ENCODE measurements around the gene GMFB.
"Not testable (repeated sequence)": the region's sequence is repeated elsewhere in the genome, so short reads cannot be mapped to it uniquely, and the experiment has no call there.

The GMFB gene

GRCh38 chr14:54455363-54455762 lies 33.4 kb downstream of the GMFB start:
- peaks cover 5% of the 10 kb centered on the region for H3K36me3 Mint-ChIP-seq
- H3K9me3 Mint-ChIP-seq, result peaks cover 17% of the 10 kb centered on the region
- ATAC-seq, result no peak
- no peak overlapping the region for H3K4me3 Mint-ChIP-seq
- peaks cover 10% of the 10 kb centered on the region for H3K4me1 Mint-ChIP-seq
- H3K27ac Mint-ChIP-seq, result no peak overlapping the region
- no peaks in the 10 kb centered on the region for H3K27me3 Mint-ChIP-seq

DNA sequence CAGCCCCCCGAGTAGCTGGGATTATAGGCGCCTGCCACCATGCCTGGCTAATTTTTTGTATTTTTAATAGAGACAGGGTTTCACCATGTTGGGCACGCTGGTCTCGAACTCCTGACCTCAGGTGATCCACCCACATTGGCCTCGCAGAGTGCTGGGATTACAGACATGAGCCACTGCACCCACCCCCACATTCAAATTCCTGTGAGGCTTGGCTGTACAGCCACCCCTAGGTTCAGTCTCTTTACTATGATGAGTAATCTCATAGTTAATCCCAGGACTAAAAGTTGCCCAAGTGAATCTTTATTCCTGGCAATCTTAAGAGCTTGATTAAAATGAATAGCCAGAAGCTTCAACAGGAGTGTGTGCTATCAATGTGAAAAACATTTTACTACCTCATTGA lies 34.8 kb downstream of the GMFB start:
- H3K27me3 Mint-ChIP-seq, H3K9me3 Mint-ChIP-seq, ATAC-seq, H3K4me3 Mint-ChIP-seq, H3K36me3 Mint-ChIP-seq, H3K27ac Mint-ChIP-seq: not testable (repeated sequence)
- peaks cover 11% of the 10 kb centered on the region for H3K4me1 Mint-ChIP-seq

- H3K27ac Mint-ChIP-seq, result no peak overlapping the region
- H3K36me3 Mint-ChIP-seq, result no peaks in the 10 kb centered on the region
- peaks cover 11% of the 10 kb centered on the region for H3K4me1 Mint-ChIP-seq
- H3K9me3 Mint-ChIP-seq, result peaks cover under 1% of the 10 kb centered on the region
- no peak overlapping the region for H3K4me3 Mint-ChIP-seq
- no peaks in the 10 kb centered on the region for H3K27me3 Mint-ChIP-seq
- no peak for ATAC-seq
Observed at GRCh38 chr14:54453252-54453651, 35.5 kb downstream of the GMFB start.

GRCh38 chr14:54451961-54452360 lies 36.8 kb downstream of the GMFB start:
- no peak overlapping the region for H3K27ac Mint-ChIP-seq
- H3K36me3 Mint-ChIP-seq, result no peaks in the 10 kb centered on the region
- no peaks in the 10 kb centered on the region for H3K9me3 Mint-ChIP-seq
- ATAC-seq, result no peak
- H3K27me3 Mint-ChIP-seq, result no peaks in the 10 kb centered on the region
- H3K4me3 Mint-ChIP-seq, result no peak overlapping the region
- H3K4me1 Mint-ChIP-seq, result peaks cover 11% of the 10 kb centered on the region

- Mint-ChIP-seq H3K27ac (peak overlapping the region; percentile 65), H3K27me3 (no peaks in the 10 kb centered on the region), H3K4me3 (no peak overlapping the region), H3K9me3 (no peaks in the 10 kb centered on the region), H3K4me1 (peaks cover 11% of the 10 kb centered on the region), H3K36me3 (no peaks in the 10 kb centered on the region)
- ATAC-seq, result no peak
Observed at GRCh38 chr14:54451121-54451601, 37.6 kb downstream of the GMFB start.

DNA sequence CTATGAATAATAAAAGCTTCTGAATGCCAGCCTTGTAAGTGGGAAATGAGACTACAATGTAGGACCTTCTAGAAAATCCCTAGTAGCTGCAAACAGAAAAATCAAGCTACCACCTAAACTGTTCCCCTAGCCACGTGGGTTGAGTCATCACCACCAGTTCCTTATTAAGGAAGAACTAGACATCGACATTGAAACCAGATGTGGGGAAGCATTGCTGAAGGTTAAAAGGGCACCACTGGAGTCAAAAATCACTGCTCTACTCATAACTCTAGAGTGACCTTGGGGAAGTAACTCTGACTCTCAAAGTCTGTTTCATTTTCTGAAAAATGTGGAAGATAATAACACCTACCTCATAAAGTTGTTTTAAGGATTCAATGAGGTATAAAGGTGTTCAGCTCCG lies 38.2 kb downstream of the GMFB start:
- Mint-ChIP-seq H3K27ac (peak overlapping the region; percentile 65), H3K4me1 (peaks cover 11% of the 10 kb centered on the region), H3K27me3 (no peaks in the 10 kb centered on the region), H3K4me3 (no peak overlapping the region), H3K36me3 (no peaks in the 10 kb centered on the region), H3K9me3 (no peaks in the 10 kb centered on the region)
- peak; percentile 94 for ATAC-seq

GRCh38 chr14:54447231-54447692 lies 41.5 kb downstream of the GMFB start:
- no peak overlapping the region for H3K4me3 Mint-ChIP-seq
- peaks cover 11% of the 10 kb centered on the region for H3K4me1 Mint-ChIP-seq
- ATAC-seq, result no peak
- H3K9me3 Mint-ChIP-seq, result no peaks in the 10 kb centered on the region
- H3K27me3 Mint-ChIP-seq, result no peaks in the 10 kb centered on the region
- H3K27ac Mint-ChIP-seq, result no peak overlapping the region
- no peaks in the 10 kb centered on the region for H3K36me3 Mint-ChIP-seq

DNA sequence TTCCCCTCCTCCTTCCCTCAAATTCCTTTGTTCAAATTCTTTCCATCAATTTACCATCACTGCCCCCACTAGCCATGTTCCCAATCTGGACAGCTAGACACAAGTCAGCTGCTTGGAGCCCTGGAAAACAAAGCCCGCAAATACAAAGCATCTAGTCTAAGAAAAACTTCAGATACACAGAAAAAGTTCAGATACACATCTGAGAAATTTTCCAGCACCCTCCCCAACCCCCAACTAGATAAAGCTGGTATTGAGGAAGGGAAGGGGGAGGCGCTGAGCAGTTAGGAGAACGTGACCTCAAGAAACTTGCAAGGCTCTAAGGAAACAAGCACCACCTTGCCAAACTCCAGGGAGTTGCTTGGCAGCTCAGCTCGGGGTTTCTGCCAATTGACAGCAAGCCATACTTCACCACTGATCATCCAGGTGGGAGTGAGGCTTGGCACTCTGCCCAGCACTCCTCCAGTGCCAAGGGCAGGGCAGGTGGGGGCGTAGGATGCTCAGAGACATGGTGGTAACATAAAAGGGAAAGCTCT lies 42.6 kb downstream of the GMFB start:
- no peaks in the 10 kb centered on the region for H3K9me3 Mint-ChIP-seq
- peaks cover 18% of the 10 kb centered on the region for H3K4me1 Mint-ChIP-seq

GRCh38 chr14:54444681-54445080 lies 44.1 kb downstream of the GMFB start:
- H3K27me3 Mint-ChIP-seq, result no peaks in the 10 kb centered on the region
- ATAC-seq, result no peak
- peaks cover under 1% of the 10 kb centered on the region for H3K36me3 Mint-ChIP-seq
- H3K27ac Mint-ChIP-seq, result no peak overlapping the region
- peaks cover 19% of the 10 kb centered on the region for H3K4me1 Mint-ChIP-seq
- no peaks in the 10 kb centered on the region for H3K9me3 Mint-ChIP-seq
- H3K4me3 Mint-ChIP-seq, result no peak overlapping the region

More for the DNA sequence above, 42.6 kb downstream of the GMFB start:
- Mint-ChIP-seq H3K4me3 (no peak overlapping the region), H3K27me3 (no peaks in the 10 kb centered on the region), H3K36me3 (no peaks in the 10 kb centered on the region), H3K27ac (no peak overlapping the region)
- ATAC-seq, result no peak

DNA sequence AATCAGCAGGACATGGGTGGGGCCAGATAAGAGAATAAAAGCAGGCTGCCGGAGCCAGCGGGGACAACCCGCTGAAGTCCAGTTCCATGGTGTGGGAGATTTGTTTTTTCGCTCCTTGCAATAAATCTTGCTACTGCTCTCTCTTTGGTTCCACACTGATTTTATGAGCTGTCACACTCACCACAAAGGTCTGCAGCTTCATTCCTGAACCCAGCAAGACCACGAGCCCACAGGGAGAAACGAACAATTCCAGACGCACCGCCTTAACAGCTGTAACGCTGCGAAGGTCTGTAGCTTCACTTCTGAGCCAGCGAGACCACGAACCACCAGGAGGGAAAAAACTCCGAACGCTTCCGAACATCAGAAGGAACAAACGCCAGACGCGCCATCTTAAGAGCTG lies 44.8 kb downstream of the GMFB start:
- H3K36me3 Mint-ChIP-seq, result peaks cover 3% of the 10 kb centered on the region
- no peaks in the 10 kb centered on the region for H3K27me3 Mint-ChIP-seq
- H3K27ac Mint-ChIP-seq, result no peak overlapping the region
- ATAC-seq, result no peak
- H3K4me1 Mint-ChIP-seq, result peaks cover 26% of the 10 kb centered on the region
- H3K9me3 Mint-ChIP-seq, result no peaks in the 10 kb centered on the region
- no peak overlapping the region for H3K4me3 Mint-ChIP-seq

GRCh38 chr14:54442961-54443360 lies 45.8 kb downstream of the GMFB start:
- not testable (repeated sequence) for H3K4me3 Mint-ChIP-seq, ATAC-seq, H3K9me3 Mint-ChIP-seq, H3K36me3 Mint-ChIP-seq, H3K27me3 Mint-ChIP-seq, H3K27ac Mint-ChIP-seq
- peaks cover 34% of the 10 kb centered on the region for H3K4me1 Mint-ChIP-seq

GRCh38 chr14:54440873-54441868 lies 47.6 kb downstream of the GMFB start, which contains the start of gene CNIH1:
CNIH1 (minus strand) TSS chr14:54441374; CDS start chr14:54441327, 47 bp downstream.
- peak; percentile 98 for ATAC-seq
- H3K9me3 Mint-ChIP-seq, result no peaks in the 10 kb centered on the region
- peaks cover 51% of the 10 kb centered on the region for H3K4me1 Mint-ChIP-seq

DNA sequence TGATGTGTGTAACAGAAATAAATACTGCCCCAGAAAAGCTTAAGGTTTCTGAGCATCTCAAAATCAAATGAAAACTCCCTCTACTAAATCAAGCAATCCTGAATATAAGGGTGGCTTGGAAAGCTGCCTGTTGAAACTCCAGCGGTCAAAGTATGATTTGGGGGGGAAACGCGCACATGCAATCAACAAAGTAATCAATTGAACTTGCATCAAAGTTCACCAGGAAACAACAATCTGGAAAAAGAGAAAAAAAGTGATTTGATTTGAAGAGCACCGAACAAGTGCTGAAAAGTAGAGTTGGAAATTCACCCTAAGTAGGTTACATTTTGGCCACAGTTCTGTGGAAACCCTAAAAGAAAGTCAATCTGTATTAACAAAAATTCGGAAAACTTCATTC lies 48.3 kb downstream of the GMFB start:
- no peak for ATAC-seq
- Mint-ChIP-seq H3K4me3 (peak overlapping the region; percentile 85), H3K36me3 (peaks cover 10% of the 10 kb centered on the region), H3K27ac (peak overlapping the region; percentile 84), H3K4me1 (peaks cover 58% of the 10 kb centered on the region), H3K27me3 (no peaks in the 10 kb centered on the region), H3K9me3 (no peaks in the 10 kb centered on the region)

More at GRCh38 chr14:54440873-54441868, 47.6 kb downstream of the GMFB start, which contains the start of gene CNIH1:
- Mint-ChIP-seq H3K27ac (peak within 1 kb of the TSS; percentile 84), H3K27me3 (no peaks in the 10 kb centered on the region), H3K36me3 (peaks cover 3% of the 10 kb centered on the region), H3K4me3 (peak within 1 kb of the TSS; percentile 85)

DNA sequence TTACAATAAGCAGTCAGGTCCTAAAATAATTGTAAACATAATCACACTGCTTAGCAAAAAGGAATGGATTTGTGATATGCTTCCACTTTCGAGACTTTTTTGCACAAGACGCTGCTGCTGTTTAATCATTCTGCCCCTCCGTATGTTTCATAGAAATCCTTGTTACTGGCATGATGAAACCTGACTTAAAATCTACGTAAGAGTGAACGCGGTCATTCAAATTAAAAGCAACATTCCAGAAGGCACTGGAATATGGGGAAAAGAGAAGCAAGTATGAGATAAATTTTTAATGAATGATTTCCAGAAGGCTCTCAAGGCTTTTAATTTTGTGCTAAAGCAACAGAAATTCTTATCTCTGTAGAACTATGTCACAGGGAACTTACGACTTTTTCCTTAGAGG lies 48.7 kb downstream of the GMFB start:
- peak overlapping the region; percentile 85 for H3K4me3 Mint-ChIP-seq
- peaks cover 62% of the 10 kb centered on the region for H3K4me1 Mint-ChIP-seq
- no peaks in the 10 kb centered on the region for H3K27me3 Mint-ChIP-seq
- ATAC-seq, result no peak
- peaks cover 15% of the 10 kb centered on the region for H3K36me3 Mint-ChIP-seq
- no peaks in the 10 kb centered on the region for H3K9me3 Mint-ChIP-seq
- peak overlapping the region; percentile 84 for H3K27ac Mint-ChIP-seq

GRCh38 chr14:54438703-54439102 lies 50.1 kb downstream of the GMFB start:
- ATAC-seq, result no peak
- H3K9me3 Mint-ChIP-seq, result no peaks in the 10 kb centered on the region

More at GRCh38 chr14:54438703-54439102, 50.1 kb downstream of the GMFB start:
- H3K36me3 Mint-ChIP-seq, result peaks cover 26% of the 10 kb centered on the region
- no peak overlapping the region for H3K4me3 Mint-ChIP-seq
- peaks cover 74% of the 10 kb centered on the region for H3K4me1 Mint-ChIP-seq
- H3K27me3 Mint-ChIP-seq, result no peaks in the 10 kb centered on the region
- no peak overlapping the region for H3K27ac Mint-ChIP-seq

All from stimulated activated memory B cell treated with anti-CD40 and anti-IgM and Interleukin-4, amounts not matched to agents 10 μg/mL and 1 μg/mL and 100 μg/mL, for 72 hours (primary cell).